H1 (cell line): Measurements from ENCODE around the gene UTRN. TPM values are rescaled to one million over a fixed set of nuclear protein-coding genes. Genes with fewer than 3 reads are reported as not detected.
A peak's percentile ranks its signal among the peaks of the same experiment; 100 is the strongest.

ENCODE experiments used
- CTCF ChIA-PET: fragments of 300-600 bp; sonication (Branson Sonifier 250); formaldehyde crosslinking; loops from one replicate; lab custom pipeline; 2021; ENCODE audit not compliant: partially characterized antibody; lab: Charles Lee
- POLR2A ChIA-PET: fragments of 300-600 bp; sonication (Branson Sonifier 250); formaldehyde crosslinking; loops from one replicate; lab custom pipeline; 2021; ENCODE audit warnings: inconsistent platforms; ENCODE audit not compliant: partially characterized antibody; lab: Charles Lee
- DNase-seq, 2 experiments: peaks; one replicate each; pipeline versions ENCODE4 v3.0.0 to v3.0.0-alpha.2; 2010 to 2022; ENCODE audit warnings: low spot score in 2 of 2, low read depth in 1 of 2, mixed read lengths in 1 of 2
- FAIRE-seq: peaks from 2 replicates; lab custom pipeline; 2011; peaks lifted over from hg19 to GRCh38; lab: Jason Lieb, UNC
- H2AFZ ChIP-seq: 2 replicates; pipeline ENCODE4 v1.8.1; 2012; ENCODE audit warnings: low read length, inconsistent platforms
- H2AK5ac ChIP-seq: 2 replicates; pipeline ENCODE4 v1.6.1; 2013; ENCODE audit warnings: low read depth, low read length
- H2BK120ac ChIP-seq: replicated peaks from 2 replicates; pipeline ENCODE3; 2013; ENCODE audit warnings: low read depth, low read length, inconsistent platforms
- H2BK12ac ChIP-seq: 2 replicates; pipeline ENCODE4 v1.6.1; 2013; ENCODE audit warnings: low read depth, low read length
- H2BK15ac ChIP-seq: 2 replicates; pipeline ENCODE4 v1.6.1; 2013; ENCODE audit warnings: low read length
- H2BK20ac ChIP-seq: 2 replicates; pipeline ENCODE4 v1.6.1; 2013; ENCODE audit warnings: low read length
- H2BK5ac ChIP-seq: 2 replicates; pipeline ENCODE4 v1.6.1; 2013; ENCODE audit warnings: low read depth, low read length
- H3K14ac ChIP-seq: 2 replicates; pipeline ENCODE4 v1.6.1; 2013; ENCODE audit warnings: inconsistent platforms; ENCODE audit not compliant: insufficient read length
- H3K18ac ChIP-seq: 2 replicates; pipeline ENCODE4 v1.6.1; 2013; ENCODE audit warnings: low read length; ENCODE audit errors: extremely low read depth
- H3K23ac ChIP-seq: 2 replicates; pipeline ENCODE4 v1.6.1; 2013; ENCODE audit warnings: inconsistent platforms; ENCODE audit not compliant: insufficient read length
- H3K23me2 ChIP-seq: 2 replicates; pipeline ENCODE4 v1.6.1; 2013; ENCODE audit warnings: low read depth, low read length
- H3K27ac ChIP-seq: 2 replicates; pipeline ENCODE4 v1.6.1; 2011; ENCODE audit warnings: low read depth, low read length, inconsistent platforms
- H3K27me3 ChIP-seq, 4 experiments: replicated peaks in 1 of 4; 1 replicate in 1 of 4; 2 replicates in 3 of 4; pipeline versions ENCODE4 v1.6.1 to v1.8.1; 2011 to 2013; ENCODE audit warnings: low read length in 3 of 4, mild to moderate bottlenecking in 3 of 4, inconsistent platforms in 2 of 4, mixed read lengths in 2 of 4, moderate library complexity in 1 of 4; ENCODE audit not compliant: control insufficient read depth in 3 of 4, insufficient read depth in 3 of 4; ENCODE audit errors: extremely low read depth in 1 of 4
- H3K36me3 ChIP-seq, 4 experiments: 2 replicates each; pipeline versions ENCODE4 v1.6.1 to v1.8.1; 2011 to 2013; ENCODE audit warnings: mild to moderate bottlenecking in 4 of 4, low read length in 3 of 4, moderate library complexity in 2 of 4, control low read depth in 1 of 4, inconsistent platforms in 1 of 4; ENCODE audit not compliant: insufficient read depth in 4 of 4, control insufficient read depth in 2 of 4
- H3K4ac ChIP-seq: replicated peaks from 2 replicates; pipeline ENCODE3; 2013; ENCODE audit warnings: low read length, low read depth, mixed read lengths, inconsistent platforms; ENCODE audit not compliant: insufficient read length
- H3K4me1 ChIP-seq, 4 experiments: replicated peaks in 1 of 4; 1 replicate in 1 of 4; 2 replicates in 3 of 4; pipeline versions ENCODE4 v1.6.1 to v1.8.1; 2011 to 2013; ENCODE audit warnings: low read length in 3 of 4, inconsistent platforms in 2 of 4, mixed read lengths in 1 of 4; ENCODE audit not compliant: insufficient read depth in 4 of 4, control insufficient read depth in 3 of 4
- H3K4me2 ChIP-seq, 2 experiments: 2 replicates each; pipeline versions ENCODE4 v1.6.1 to v1.8.1; 2011 to 2013; ENCODE audit warnings: low read depth in 2 of 2, low read length in 2 of 2, control low read depth in 1 of 2, inconsistent platforms in 1 of 2, mild to moderate bottlenecking in 1 of 2; ENCODE audit not compliant: insufficient read depth in 1 of 2
- H3K4me3 ChIP-seq, 4 experiments: fragments of 200-600, 300-600 bp in 1 of 4; sonication (generic), shearing (Covaris generic), sonication (Bioruptor Twin) in 1 of 4; 2 replicates each; pipeline versions ENCODE4 v1.5.1 to v1.8.1; 2011 to 2016; ENCODE audit warnings: low read length in 4 of 4, low read depth in 3 of 4, control low read depth in 2 of 4, inconsistent platforms in 2 of 4, mild to moderate bottlenecking in 2 of 4, mixed read lengths in 1 of 4, moderate library complexity in 1 of 4; ENCODE audit not compliant: insufficient read depth in 2 of 4; ENCODE audit errors: extremely low read depth in 1 of 4
- H3K56ac ChIP-seq: replicated peaks from 2 replicates; pipeline ENCODE3; 2013; ENCODE audit warnings: low read depth, mild to moderate bottlenecking, mixed read lengths, low read length, inconsistent platforms; ENCODE audit not compliant: insufficient read length
- H3K79me1 ChIP-seq: 2 replicates; pipeline ENCODE4 v1.6.1; 2013; ENCODE audit warnings: low read depth, low read length, control low read depth
- H3K79me2 ChIP-seq, 2 experiments: 2 replicates each; pipeline versions ENCODE4 v1.6.1 to v1.8.1; 2012 to 2013; ENCODE audit warnings: low read length in 2 of 2, mild to moderate bottlenecking in 2 of 2, inconsistent platforms in 1 of 2; ENCODE audit not compliant: insufficient read depth in 2 of 2, control insufficient read depth in 1 of 2
- H3K9ac ChIP-seq, 4 experiments: replicated peaks in 1 of 4; 1 replicate in 1 of 4; 2 replicates in 3 of 4; pipeline versions ENCODE4 v1.6.1 to v1.8.1; 2011 to 2013; ENCODE audit warnings: low read depth in 3 of 4, low read length in 3 of 4, control low read depth in 2 of 4, mild to moderate bottlenecking in 2 of 4, moderate library complexity in 2 of 4, inconsistent platforms in 1 of 4; ENCODE audit errors: extremely low read depth in 1 of 4
- H3K9me3 ChIP-seq, 2 experiments: 2 replicates each; pipeline versions ENCODE4 v1.6.1 to v1.8.1; 2012 to 2013; ENCODE audit warnings: mild to moderate bottlenecking in 2 of 2, moderate library complexity in 2 of 2, control low read depth in 1 of 2, inconsistent platforms in 1 of 2, low read depth in 1 of 2, low read length in 1 of 2, mixed read lengths in 1 of 2; ENCODE audit not compliant: insufficient read depth in 2 of 2
- H4K20me1 ChIP-seq, 2 experiments: replicated peaks in 1 of 2; 2 replicates each; pipeline versions ENCODE3 to v1.8.1; 2011 to 2013; ENCODE audit warnings: inconsistent platforms in 2 of 2, low read length in 2 of 2, mild to moderate bottlenecking in 1 of 2; ENCODE audit not compliant: insufficient read depth in 2 of 2, control insufficient read depth in 1 of 2
- H4K5ac ChIP-seq: 2 replicates; pipeline ENCODE4 v1.6.1; 2013; ENCODE audit warnings: low read length, low read depth, mixed read lengths, inconsistent platforms; ENCODE audit not compliant: insufficient read length
- H4K8ac ChIP-seq: 2 replicates; pipeline ENCODE4 v1.8.0; 2013; ENCODE audit warnings: mild to moderate bottlenecking, moderate library complexity, low read length, inconsistent platforms; ENCODE audit not compliant: insufficient read depth; ENCODE audit errors: extremely low read depth
- H4K91ac ChIP-seq: replicated peaks from 2 replicates; pipeline ENCODE3; 2013; ENCODE audit warnings: low read length, mixed read lengths, inconsistent platforms; ENCODE audit not compliant: insufficient read length
- BACH1 ChIP-seq: IDR thresholded peaks from 2 replicates; pipeline ENCODE4 v1.6.1; 2012; ENCODE audit warnings: low read length, improper control_type of control experiment
- BRCA1 ChIP-seq: IDR thresholded peaks from 2 replicates; pipeline ENCODE4 v1.6.1; 2012; ENCODE audit warnings: low read depth, low read length, improper control_type of control experiment
- CBX5 ChIP-seq: fragments of 300-800, 300-1000 bp; sonication (generic); IDR thresholded peaks from 2 replicates; pipeline ENCODE4 v1.7.1; 2016; ENCODE audit warnings: antibody characterized with exemption, low read length, low read depth
- CHD1 ChIP-seq: IDR thresholded peaks from 2 replicates; pipeline ENCODE4 v1.6.1; 2012; ENCODE audit warnings: low read depth, low read length, improper control_type of control experiment
- HDAC6 ChIP-seq: IDR thresholded peaks from one replicate; pipeline ENCODE4 v1.7.1; 2012; ENCODE audit warnings: low read depth, mild to moderate bottlenecking, inconsistent platforms, low read length, moderate library complexity
- KDM5A ChIP-seq: fragments of 200-600 bp; IDR thresholded peaks from 2 replicates; pipeline ENCODE4 v1.7.1; 2012; ENCODE audit warnings: mild to moderate bottlenecking, low read length, inconsistent platforms, mixed read lengths
- NANOG ChIP-seq: IDR thresholded peaks from 2 replicates; pipeline ENCODE4 v1.6.1; 2011; ENCODE audit warnings: low read length, low read depth, mild to moderate bottlenecking, inconsistent platforms; ENCODE audit not compliant: insufficient read depth, poor library complexity, severe bottlenecking
- NRF1 ChIP-seq: IDR thresholded peaks from 2 replicates; pipeline ENCODE4 v1.6.1; 2011; ENCODE audit warnings: mild to moderate bottlenecking, low read depth, low read length, improper control_type of control experiment
- PHF8 ChIP-seq: fragments of 200-600 bp; sonication (generic); conservative IDR thresholded peaks from 2 replicates; pipeline ENCODE4 v1.7.1; 2012; ENCODE audit warnings: low read depth, mild to moderate bottlenecking, inconsistent platforms, low read length, moderate library complexity
- RNF2 ChIP-seq: fragments of 200-900, 300-1000 bp; sonication (generic); IDR thresholded peaks from 2 replicates; pipeline ENCODE4 v1.7.1; 2016; ENCODE audit warnings: borderline replicate concordance, low read depth, mild to moderate bottlenecking, antibody characterized with exemption, low read length; ENCODE audit not compliant: poor library complexity, severe bottlenecking; ENCODE audit errors: missing control alignments
- SIN3A ChIP-seq, 2 experiments: IDR thresholded peaks in 1 of 2; conservative IDR thresholded peaks in 1 of 2; 2 replicates each; pipeline ENCODE4 v1.6.1; 2011 to 2012; ENCODE audit warnings: low read length in 2 of 2, improper control_type of control experiment in 1 of 2, low read depth in 1 of 2, mild to moderate bottlenecking in 1 of 2
- SP2 ChIP-seq: IDR thresholded peaks from 2 replicates; pipeline ENCODE4 v1.6.1; 2012; ENCODE audit warnings: mild to moderate bottlenecking, low read length, inconsistent platforms
- SUZ12 ChIP-seq: fragments of 200-600 bp; sonication (generic); IDR thresholded peaks from 2 replicates; pipeline ENCODE4 v1.6.1; 2012; ENCODE audit warnings: mild to moderate bottlenecking, inconsistent platforms, low read length, moderate library complexity, mixed read lengths
- TBP ChIP-seq: IDR thresholded peaks from 2 replicates; pipeline ENCODE4 v1.6.1; 2011; ENCODE audit warnings: low read depth, low read length, improper control_type of control experiment
- WGBS, 2 experiments: shearing (Covaris generic) in 1 of 2; methylation state at CpG; one replicate each; pipeline versions ENCODE4 v1.1.6 to v1.1.7; 2013 to 2015; ENCODE audit warnings: low lambda C conversion rate in 2 of 2, mixed read lengths in 2 of 2, inconsistent platforms in 1 of 2, low coverage in 1 of 2, missing lambda C conversion rate in 1 of 2; ENCODE audit not compliant: insufficient replicate concordance in 2 of 2, insufficient coverage in 1 of 2, insufficient read length in 1 of 2; ENCODE audit errors: extremely low coverage in 1 of 2, missing lambda C conversion rate in 1 of 2; 5-methylcytosine and 5-hydroxymethylcytosine counted together
- polyA plus RNA-seq, 7 experiments: library from polyadenylated mRNA; depleted of rRNA in 3 of 7; stranded (reverse) in 5 of 7; unstranded in 2 of 7; fragments of >200 nt in 5 of 7; fragments of 200-250 nt in 2 of 7; gene quantifications; 1 replicate in 5 of 7; 2 replicates in 1 of 7; 4 replicates in 1 of 7; pipeline versions ENCODE4 v1.2.1 to v1.2.3, GENCODE V29; 2011 to 2013; ENCODE audit warnings: missing spikeins in 2 of 7, mixed read lengths in 2 of 7
- total RNA-seq: library from RNA; stranded (reverse); fragmentation: NEBNext Ultra II Directional; extraction: Animal tissue kit (Norgen Biotek cat#: 25700); gene quantifications from 2 replicates; pipeline ENCODE4 v1.2.1, GENCODE V29; 2021

The UTRN gene
- total and polyA plus RNA-seq, 2 of the 8 experiments (the other 6 are each of a cell fraction or from before 2014, with no cell fraction given): 25.0 to 112 TPM

- Histone ChIP-seq H3K56ac (no peak overlapping the region), H4K20me1 (no peaks in the 10 kb centered on the region), H2BK12ac (no peak overlapping the region), H2AK5ac (no peak overlapping the region; the same call in 1 of the 2 replicates), H2AFZ (no peak overlapping the region), H3K4me2 (no peak overlapping the region), H3K9me3 (no peaks in the 10 kb centered on the region), H3K23me2 (no peaks in the 10 kb centered on the region; the same call in 1 of the 2 replicates), H2BK5ac (0 out of 2 replicates have a peak overlapping the region, but pooled peaks have one; percentile 21), H3K14ac (no peak overlapping the region), H3K79me1 (no peaks in the 10 kb centered on the region), H3K23ac (no peak overlapping the region), H2BK120ac (no peak overlapping the region), H3K4me3 (no peak overlapping the region), H2BK15ac (no peak overlapping the region; the same call in 1 of the 2 replicates), H2BK20ac (no peak overlapping the region), H4K5ac (no peak overlapping the region), H3K4ac (no peak overlapping the region), H3K36me3 (no peaks in the 10 kb centered on the region), H3K4me1 (peaks cover 6 to 32% (median 28%) of the 10 kb centered on the region in 4 experiments), H4K8ac (no peak overlapping the region), H3K27ac (no peak overlapping the region), H3K9ac (no peak overlapping the region), H3K27me3 (no peaks in the 10 kb centered on the region), H4K91ac (no peak overlapping the region), H3K79me2 (peaks cover 0 to 34% of the 10 kb centered on the region in 2 experiments; a peak in 3 of 4 replicates), H3K18ac (no peak overlapping the region)
- POLR2A ChIA-PET: interaction anchor here (1.4 kb wide), 1 partner anchor 13 kb away, joined by 3 read pairs; no protein-coding TSS in a partner anchor
- FAIRE-seq (no peak), DNase-seq (no peak)
- CTCF ChIA-PET: interaction anchor here (1.2 kb wide), 1 partner anchor 11 kb away, joined by 4 read pairs; no protein-coding TSS in a partner anchor
- WGBS, 2 experiments: 96% methylated on average over 4 of the region's 4 CpGs; no CpG with 5 or more reads in 1 of the 2 experiments
- TF ChIP-seq SUZ12: no peak
- TF ChIP-seq TBP: no peak
- no peak for TF ChIP-seq NRF1
- no peak for TF ChIP-seq SP2
- no peak for TF ChIP-seq BRCA1
- TF ChIP-seq PHF8: no peak
- no peak for TF ChIP-seq KDM5A
- no peak for TF ChIP-seq CBX5
- TF ChIP-seq SIN3A (conservative IDR thresholded peaks at IDR 0.05 in 1 of 2, IDR thresholded peaks at IDR 0.05 in 1 of 2; ENCODE audit: low read depth in 1 of 2, low read length in 2 of 2): no peak
- TF ChIP-seq RNF2: no peak
- no peak for TF ChIP-seq NANOG
- no peak for TF ChIP-seq CHD1
- TF ChIP-seq BACH1: no peak
- no peak for TF ChIP-seq HDAC6
These were observed 41.3 kb downstream of the UTRN start for GRCh38 chr6:144326393-144326792.
